Stimulated activated naive CD8-positive, alpha-beta T cell treated with anti-CD3 and anti-CD28 coated beads, Interleukin-15, Interleukin-2, amounts not matched to agents 100 ng/mL and 50 ng/mL, for 24 hours (primary cell): ENCODE measurements around the gene ELFN2.

Source experiments
- H3K27ac Mint-ChIP-seq: one replicate; pipeline ENCODE4 v1.8.0; 2021; ENCODE audit warnings: mild to moderate bottlenecking, mixed read lengths
- H3K27me3 Mint-ChIP-seq: one replicate; pipeline ENCODE4 v1.8.0; 2021; ENCODE audit warnings: mixed read lengths
- H3K36me3 Mint-ChIP-seq: one replicate; pipeline ENCODE4 v1.8.0; 2021; ENCODE audit warnings: low read depth, mixed read lengths
- H3K4me1 Mint-ChIP-seq: one replicate; pipeline ENCODE4 v1.8.0; 2021; ENCODE audit warnings: low read depth, mixed read lengths
- H3K4me3 Mint-ChIP-seq: one replicate; pipeline ENCODE4 v1.8.0; 2021; ENCODE audit warnings: mild to moderate bottlenecking, mixed read lengths
- H3K9me3 Mint-ChIP-seq: one replicate; pipeline ENCODE4 v1.8.0; 2021; ENCODE audit warnings: mixed read lengths

The ELFN2 gene

DNA sequence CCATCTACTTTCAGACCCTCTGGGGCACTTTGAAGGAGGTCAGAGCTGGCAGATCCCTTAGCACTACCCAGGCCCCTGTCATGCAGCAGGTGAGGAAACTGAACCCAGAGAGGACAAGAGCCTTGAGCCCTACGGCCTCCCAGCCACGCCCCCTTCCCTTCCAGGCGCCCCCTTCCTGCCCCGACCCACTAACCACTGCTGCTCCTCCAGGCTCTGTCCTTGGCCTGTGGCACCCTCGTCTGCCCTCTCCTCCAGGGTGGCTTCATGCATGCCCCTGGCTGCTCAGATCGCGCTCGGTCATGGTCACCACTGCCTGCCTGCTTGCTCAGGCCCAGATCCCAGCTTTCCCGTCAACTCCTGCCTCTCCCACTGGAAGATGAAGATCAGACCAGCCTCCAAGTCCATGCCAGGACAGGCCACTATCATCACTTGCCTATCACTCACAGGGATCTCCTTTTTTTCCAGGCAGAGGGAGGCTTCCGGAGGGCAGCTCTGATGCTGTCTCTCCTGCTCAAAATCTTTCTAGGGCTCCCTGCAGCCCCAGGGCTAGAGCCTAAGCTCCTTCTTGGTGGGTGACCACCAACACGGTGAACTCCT, 30.7 kb downstream of the ELFN2 start:
- no peak overlapping the region for H3K27ac Mint-ChIP-seq
- no peaks in the 10 kb centered on the region for H3K4me1 Mint-ChIP-seq
- no peaks in the 10 kb centered on the region for H3K9me3 Mint-ChIP-seq
- no peaks in the 10 kb centered on the region for H3K27me3 Mint-ChIP-seq
- H3K4me3 Mint-ChIP-seq, result no peak overlapping the region
- no peaks in the 10 kb centered on the region for H3K36me3 Mint-ChIP-seq

DNA sequence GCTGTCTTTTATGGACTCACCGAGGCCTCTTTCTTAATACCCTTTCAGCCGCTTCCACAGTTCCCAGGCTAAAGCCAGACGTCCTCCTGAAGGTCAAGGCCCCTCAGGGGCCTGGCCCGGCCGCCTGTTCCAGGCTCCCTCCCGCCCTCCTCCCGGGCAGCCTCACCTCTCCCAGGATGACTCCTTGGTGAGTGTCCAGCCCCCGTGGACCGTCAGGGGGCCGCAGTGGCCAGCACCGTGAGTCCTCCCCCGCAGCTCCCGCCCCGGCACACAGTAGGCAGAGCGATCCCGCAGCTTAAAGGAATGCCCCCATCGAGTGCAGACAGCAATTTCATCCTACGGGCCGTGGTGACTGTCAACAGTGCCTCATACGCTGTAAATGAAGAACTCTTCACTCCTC, 32.9 kb downstream of the ELFN2 start:
- Mint-ChIP-seq H3K4me3 (no peak overlapping the region), H3K4me1 (no peaks in the 10 kb centered on the region), H3K36me3 (no peaks in the 10 kb centered on the region), H3K27ac (no peak overlapping the region), H3K27me3 (no peaks in the 10 kb centered on the region), H3K9me3 (no peaks in the 10 kb centered on the region)

- Mint-ChIP-seq H3K9me3 (no peaks in the 10 kb centered on the region), H3K27me3 (no peaks in the 10 kb centered on the region), H3K27ac (no peak overlapping the region), H3K4me3 (no peak overlapping the region), H3K4me1 (no peaks in the 10 kb centered on the region), H3K36me3 (no peaks in the 10 kb centered on the region)
Measured at GRCh38 chr22:37393746-37394145, 33.5 kb downstream of the ELFN2 start.

GRCh38 chr22:37392721-37393328, 34.5 kb downstream of the ELFN2 start:
- no peaks in the 10 kb centered on the region for H3K4me1 Mint-ChIP-seq
- H3K27me3 Mint-ChIP-seq, result no peaks in the 10 kb centered on the region
- no peaks in the 10 kb centered on the region for H3K36me3 Mint-ChIP-seq
- no peak overlapping the region for H3K4me3 Mint-ChIP-seq
- no peaks in the 10 kb centered on the region for H3K9me3 Mint-ChIP-seq
- no peak overlapping the region for H3K27ac Mint-ChIP-seq

- Mint-ChIP-seq H3K27ac (no peak overlapping the region), H3K9me3 (no peaks in the 10 kb centered on the region)
Measured at GRCh38 chr22:37391702-37392101, 35.6 kb downstream of the ELFN2 start.

DNA sequence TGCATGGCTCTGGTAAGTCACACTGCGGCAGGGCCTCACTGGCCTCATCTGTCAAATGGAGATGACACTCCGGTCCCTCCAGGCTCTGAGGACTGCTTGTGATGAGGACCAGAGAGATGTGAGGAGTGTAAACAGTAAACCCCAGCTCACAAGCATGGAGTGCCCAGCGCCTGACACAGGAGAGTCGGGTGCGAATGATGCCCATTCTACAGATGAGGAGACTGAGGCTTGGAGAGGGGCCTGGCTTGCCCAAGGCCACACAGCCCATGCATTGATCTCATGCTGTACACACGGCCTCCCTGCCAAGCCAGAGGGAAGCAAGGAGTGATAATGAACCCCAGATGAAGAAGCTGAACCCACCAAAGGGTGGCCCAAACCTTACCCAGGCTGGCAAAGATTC, 37.2 kb downstream of the ELFN2 start:
- Mint-ChIP-seq H3K36me3 (no peaks in the 10 kb centered on the region), H3K9me3 (no peaks in the 10 kb centered on the region), H3K27me3 (no peaks in the 10 kb centered on the region), H3K4me3 (no peak overlapping the region), H3K27ac (no peak overlapping the region), H3K4me1 (no peaks in the 10 kb centered on the region)

More at GRCh38 chr22:37391702-37392101, 35.6 kb downstream of the ELFN2 start:
- Mint-ChIP-seq H3K4me3 (no peak overlapping the region), H3K4me1 (no peaks in the 10 kb centered on the region), H3K27me3 (no peaks in the 10 kb centered on the region), H3K36me3 (no peaks in the 10 kb centered on the region)

- H3K27me3 Mint-ChIP-seq, result no peaks in the 10 kb centered on the region
- no peaks in the 10 kb centered on the region for H3K9me3 Mint-ChIP-seq
Measured at GRCh38 chr22:37388538-37388937, 38.7 kb downstream of the ELFN2 start.

GRCh38 chr22:37387793-37388192, 39.5 kb downstream of the ELFN2 start:
- Mint-ChIP-seq H3K36me3 (no peaks in the 10 kb centered on the region), H3K27me3 (no peaks in the 10 kb centered on the region), H3K9me3 (no peaks in the 10 kb centered on the region), H3K27ac (no peak overlapping the region), H3K4me1 (no peaks in the 10 kb centered on the region), H3K4me3 (no peak overlapping the region)

More at GRCh38 chr22:37388538-37388937, 38.7 kb downstream of the ELFN2 start:
- Mint-ChIP-seq H3K4me1 (no peaks in the 10 kb centered on the region), H3K36me3 (no peaks in the 10 kb centered on the region), H3K27ac (no peak overlapping the region), H3K4me3 (no peak overlapping the region)

- no peak overlapping the region for H3K4me3 Mint-ChIP-seq
- H3K27me3 Mint-ChIP-seq, result no peaks in the 10 kb centered on the region
- no peak overlapping the region for H3K27ac Mint-ChIP-seq
- H3K9me3 Mint-ChIP-seq, result no peaks in the 10 kb centered on the region
- H3K36me3 Mint-ChIP-seq, result no peaks in the 10 kb centered on the region
- no peaks in the 10 kb centered on the region for H3K4me1 Mint-ChIP-seq
Measured at GRCh38 chr22:37386441-37386840, 40.8 kb downstream of the ELFN2 start.

- no peaks in the 10 kb centered on the region for H3K9me3 Mint-ChIP-seq
- H3K27me3 Mint-ChIP-seq, result no peaks in the 10 kb centered on the region
- H3K4me1 Mint-ChIP-seq, result no peaks in the 10 kb centered on the region
- no peaks in the 10 kb centered on the region for H3K36me3 Mint-ChIP-seq
- no peak overlapping the region for H3K27ac Mint-ChIP-seq
- H3K4me3 Mint-ChIP-seq, result no peak overlapping the region
Measured at GRCh38 chr22:37384691-37385090, 42.6 kb downstream of the ELFN2 start.

DNA sequence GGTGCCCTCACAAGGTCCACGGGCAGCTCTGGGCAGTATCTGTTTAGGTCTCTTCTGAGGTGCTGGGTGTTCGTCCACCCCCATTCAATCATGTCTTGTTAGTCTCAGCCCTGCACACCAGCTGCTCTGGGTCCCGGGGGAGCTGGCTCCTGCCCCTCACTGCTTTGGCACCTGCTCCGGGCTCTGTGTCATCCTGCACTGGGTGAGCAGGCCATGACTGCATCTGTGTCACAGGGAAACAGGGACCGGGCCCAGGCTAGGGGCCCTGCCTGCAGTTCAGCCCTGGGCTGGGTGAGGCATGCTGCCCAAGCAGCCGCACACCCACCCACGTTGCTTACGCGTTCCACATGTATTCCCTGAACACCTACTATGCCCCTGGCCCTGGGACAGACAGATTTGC, 43.9 kb downstream of the ELFN2 start:
- no peak overlapping the region for H3K4me3 Mint-ChIP-seq
- H3K27me3 Mint-ChIP-seq, result peaks cover 5% of the 10 kb centered on the region
- H3K36me3 Mint-ChIP-seq, result no peaks in the 10 kb centered on the region

DNA sequence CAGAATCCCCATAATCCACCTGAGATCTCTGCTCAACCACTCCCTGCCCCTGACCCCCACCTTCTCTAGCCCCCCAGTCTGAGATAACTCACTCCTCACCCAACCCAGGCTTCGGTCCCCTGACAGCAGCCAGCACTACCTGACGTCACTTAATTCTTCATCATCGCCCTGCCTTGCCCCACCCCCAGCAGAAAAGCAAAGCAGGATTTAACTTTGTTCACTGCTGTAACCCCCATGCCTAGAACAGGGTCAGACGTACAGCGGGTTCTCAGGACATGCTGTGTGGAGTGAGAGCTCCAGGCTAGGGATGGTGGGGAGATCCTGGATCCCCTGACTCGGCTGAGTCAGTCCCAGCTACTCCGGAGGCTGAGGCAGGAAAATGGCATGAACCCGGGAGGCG, 45.8 kb downstream of the ELFN2 start:
- no peak overlapping the region for H3K27ac Mint-ChIP-seq
- peaks cover 8% of the 10 kb centered on the region for H3K27me3 Mint-ChIP-seq
- H3K9me3 Mint-ChIP-seq, result no peaks in the 10 kb centered on the region
- H3K4me3 Mint-ChIP-seq, result no peak overlapping the region
- no peaks in the 10 kb centered on the region for H3K4me1 Mint-ChIP-seq
- no peaks in the 10 kb centered on the region for H3K36me3 Mint-ChIP-seq

More for the DNA sequence above, 43.9 kb downstream of the ELFN2 start:
- Mint-ChIP-seq H3K9me3 (no peaks in the 10 kb centered on the region), H3K4me1 (no peaks in the 10 kb centered on the region), H3K27ac (no peak overlapping the region)

- Mint-ChIP-seq H3K27ac (no peak overlapping the region), H3K36me3 (no peaks in the 10 kb centered on the region), H3K4me3 (no peak overlapping the region), H3K4me1 (no peaks in the 10 kb centered on the region), H3K9me3 (no peaks in the 10 kb centered on the region), H3K27me3 (peaks cover 12% of the 10 kb centered on the region)
Measured at GRCh38 chr22:37379722-37380121, 47.6 kb downstream of the ELFN2 start.

GRCh38 chr22:37379085-37379484, 48.2 kb downstream of the ELFN2 start:
- Mint-ChIP-seq H3K4me1 (no peaks in the 10 kb centered on the region), H3K36me3 (no peaks in the 10 kb centered on the region), H3K27me3 (peaks cover 12% of the 10 kb centered on the region), H3K27ac (no peak overlapping the region), H3K9me3 (no peaks in the 10 kb centered on the region), H3K4me3 (no peak overlapping the region)

DNA sequence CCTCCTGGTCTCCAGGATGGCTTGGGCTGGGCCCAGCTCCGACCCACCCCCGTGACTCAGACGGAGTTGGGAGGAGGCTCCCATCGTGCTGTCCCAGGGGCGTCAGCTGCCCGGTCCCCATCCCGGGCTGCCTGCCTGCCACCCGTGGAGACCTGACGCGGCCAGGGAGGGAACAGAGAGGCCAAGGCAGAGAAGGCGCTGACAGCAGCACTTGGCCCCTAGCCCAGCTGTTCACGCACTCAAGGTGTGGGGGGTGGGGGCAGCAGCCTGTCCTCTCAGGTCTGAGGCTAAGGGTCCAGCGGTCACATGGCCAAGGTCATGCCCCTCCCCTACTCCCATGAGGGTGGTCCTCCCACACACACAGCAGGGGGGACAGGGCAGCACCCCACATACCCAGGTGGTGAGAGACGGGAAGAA, 48.6 kb downstream of the ELFN2 start:
- no peak overlapping the region for H3K27ac Mint-ChIP-seq
- no peaks in the 10 kb centered on the region for H3K36me3 Mint-ChIP-seq
- H3K9me3 Mint-ChIP-seq, result no peaks in the 10 kb centered on the region
- H3K4me1 Mint-ChIP-seq, result no peaks in the 10 kb centered on the region
- H3K27me3 Mint-ChIP-seq, result peaks cover 12% of the 10 kb centered on the region
- H3K4me3 Mint-ChIP-seq, result no peak overlapping the region

DNA sequence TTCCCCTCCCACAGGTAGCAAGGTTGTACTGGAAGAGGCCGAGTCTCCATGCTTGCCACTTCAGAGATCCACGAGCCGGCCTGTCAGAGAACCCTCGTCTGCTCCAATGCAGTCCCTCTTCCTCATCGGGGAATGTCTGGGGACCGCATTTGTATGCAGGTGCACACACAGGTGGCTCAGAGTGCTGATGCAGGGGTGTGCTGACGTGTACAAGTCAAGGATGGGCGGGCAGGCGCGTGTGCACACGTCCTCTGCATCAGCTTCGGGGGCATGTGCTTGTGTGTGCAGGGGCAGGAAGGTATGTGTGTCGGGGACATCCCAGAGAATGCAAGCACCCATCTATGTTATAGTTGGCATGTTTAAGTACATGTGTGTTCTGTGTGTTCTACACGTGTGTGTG, 49.4 kb downstream of the ELFN2 start:
- Mint-ChIP-seq H3K9me3 (no peaks in the 10 kb centered on the region), H3K4me3 (no peak overlapping the region), H3K4me1 (no peaks in the 10 kb centered on the region), H3K36me3 (no peaks in the 10 kb centered on the region), H3K27me3 (peaks cover 12% of the 10 kb centered on the region), H3K27ac (no peak overlapping the region)
